H9 (cell line): ENCODE results near the gene TMTC1. TPM values are rescaled to one million over a fixed set of nuclear protein-coding genes. Genes with fewer than 3 reads are reported as not detected.

Experiments
- DNase-seq: peaks from one replicate; pipeline ENCODE4 v3.0.0-alpha.2; 2017
- H2AFZ ChIP-seq: one replicate; pipeline ENCODE4 v1.6.1; 2013; ENCODE audit warnings: mild to moderate bottlenecking, low read length, control low read depth, moderate library complexity
- H2AK5ac ChIP-seq: 2 replicates; pipeline ENCODE4 v1.6.1; 2013; ENCODE audit warnings: low read length, control low read depth, mixed read lengths; ENCODE audit not compliant: insufficient read length
- H2BK120ac ChIP-seq: one replicate; pipeline ENCODE4 v1.6.1; 2013; ENCODE audit warnings: low read depth, mild to moderate bottlenecking, low read length, control low read depth, inconsistent platforms; ENCODE audit not compliant: poor library complexity, severe bottlenecking
- H2BK12ac ChIP-seq: 2 replicates; pipeline ENCODE4 v1.6.1; 2013; ENCODE audit warnings: low read length, control low read depth, mixed read lengths, low read depth; ENCODE audit not compliant: insufficient read length
- H2BK15ac ChIP-seq: 2 replicates; pipeline ENCODE4 v1.6.1; 2013; ENCODE audit warnings: low read depth, low read length, control low read depth
- H2BK20ac ChIP-seq: one replicate; pipeline ENCODE4 v1.6.1; 2013; ENCODE audit warnings: low read depth, mild to moderate bottlenecking, low read length, control low read depth, inconsistent platforms; ENCODE audit not compliant: poor library complexity, severe bottlenecking
- H2BK5ac ChIP-seq: 2 replicates; pipeline ENCODE4 v1.6.1; 2013; ENCODE audit warnings: low read length, control low read depth, mixed read lengths; ENCODE audit not compliant: insufficient read length
- H3K14ac ChIP-seq: 2 replicates; pipeline ENCODE4 v1.6.1; 2013; ENCODE audit warnings: low read length, control low read depth; ENCODE audit not compliant: insufficient read depth
- H3K18ac ChIP-seq: 2 replicates; pipeline ENCODE4 v1.6.1; 2013; ENCODE audit warnings: low read depth, mild to moderate bottlenecking, mixed read lengths, low read length, control low read depth; ENCODE audit not compliant: insufficient read length
- H3K23ac ChIP-seq: 2 replicates; pipeline ENCODE4 v1.6.1; 2013; ENCODE audit warnings: low read length, control low read depth, mixed read lengths, low read depth; ENCODE audit not compliant: insufficient read length
- H3K23me2 ChIP-seq: 2 replicates; pipeline ENCODE4 v1.6.1; 2013; ENCODE audit warnings: low read depth, mild to moderate bottlenecking, mixed read lengths, low read length, control low read depth; ENCODE audit not compliant: insufficient read length, poor library complexity, severe bottlenecking
- H3K27ac ChIP-seq: 2 replicates; pipeline ENCODE4 v1.5.1; 2013; ENCODE audit warnings: low read length, control low read depth, mixed read lengths, low read depth; ENCODE audit not compliant: insufficient read length
- H3K27me3 ChIP-seq: 2 replicates; pipeline ENCODE4 v1.6.1; 2013; ENCODE audit warnings: low read length, control low read depth, inconsistent platforms; ENCODE audit not compliant: insufficient read depth
- H3K4ac ChIP-seq: 2 replicates; pipeline ENCODE4 v1.6.1; 2013; ENCODE audit warnings: low read depth, mild to moderate bottlenecking, control low read depth, inconsistent platforms, low read length, moderate library complexity
- H3K4me1 ChIP-seq: 2 replicates; pipeline ENCODE4 v1.6.1; 2013; ENCODE audit warnings: low read length, control low read depth, inconsistent platforms; ENCODE audit not compliant: insufficient read depth
- H3K4me2 ChIP-seq: 2 replicates; pipeline ENCODE4 v1.6.1; 2013; ENCODE audit warnings: low read length, control low read depth, mixed read lengths; ENCODE audit not compliant: insufficient read length, insufficient read depth
- H3K56ac ChIP-seq: 2 replicates; pipeline ENCODE4 v1.6.1; 2013; ENCODE audit warnings: low read depth, mild to moderate bottlenecking, mixed read lengths, low read length, control low read depth; ENCODE audit not compliant: insufficient read length
- H3K79me1 ChIP-seq: 2 replicates; pipeline ENCODE4 v1.6.1; 2013; ENCODE audit warnings: low read depth, mild to moderate bottlenecking, moderate library complexity, low read length, control low read depth, inconsistent platforms; ENCODE audit not compliant: insufficient read depth, poor library complexity, severe bottlenecking
- H3K79me2 ChIP-seq: 2 replicates; pipeline ENCODE4 v1.6.1; 2013; ENCODE audit warnings: low read length, control low read depth, inconsistent platforms; ENCODE audit not compliant: insufficient read depth
- H3K9ac ChIP-seq: 2 replicates; pipeline ENCODE4 v1.6.1; 2013; ENCODE audit warnings: low read length, control low read depth, mixed read lengths; ENCODE audit not compliant: insufficient read length; ENCODE audit errors: extremely low read depth
- H3K9me3 ChIP-seq: one replicate; pipeline ENCODE4 v1.6.1; 2013; ENCODE audit warnings: low read depth, low read length, inconsistent platforms; ENCODE audit not compliant: control insufficient read depth
- H3T11ph ChIP-seq: one replicate; pipeline ENCODE4 v1.6.1; 2013; ENCODE audit warnings: mild to moderate bottlenecking, low read length, control low read depth, inconsistent platforms
- H4K20me1 ChIP-seq: one replicate; pipeline ENCODE4 v1.6.1; 2013; ENCODE audit not compliant: control insufficient read depth, insufficient read length, insufficient read depth
- H4K5ac ChIP-seq: 2 replicates; pipeline ENCODE4 v1.6.1; 2013; ENCODE audit warnings: low read depth, mild to moderate bottlenecking, mixed read lengths, low read length, control low read depth; ENCODE audit not compliant: insufficient read length
- H4K8ac ChIP-seq: replicated peaks from 2 replicates; pipeline ENCODE4 v1.6.1; 2013; ENCODE audit warnings: low read length, control low read depth, mixed read lengths, low read depth; ENCODE audit not compliant: insufficient read length
- H4K91ac ChIP-seq: 2 replicates; pipeline ENCODE4 v1.6.1; 2013; ENCODE audit warnings: low read depth, mild to moderate bottlenecking, moderate library complexity, mixed read lengths, low read length, control low read depth; ENCODE audit not compliant: insufficient read length
- H3K27ac Mint-ChIP-seq, 3 experiments: 2 replicates in 2 of 3; 3 replicates in 1 of 3; pipeline ENCODE4 v1.8.0; 2020 to 2021; ENCODE audit warnings: mixed read lengths in 3 of 3, mild to moderate bottlenecking in 1 of 3, moderate library complexity in 1 of 3
- H3K27me3 Mint-ChIP-seq: 2 replicates; pipeline ENCODE4 v1.8.0; 2021; ENCODE audit warnings: low read depth, mild to moderate bottlenecking, moderate library complexity, mixed read lengths
- H3K36me3 Mint-ChIP-seq, 3 experiments: 2 replicates in 2 of 3; 3 replicates in 1 of 3; pipeline ENCODE4 v1.8.0; 2020 to 2021; ENCODE audit warnings: low read depth in 3 of 3, mixed read lengths in 3 of 3; ENCODE audit not compliant: insufficient read depth in 1 of 3
- H3K4me1 Mint-ChIP-seq, 2 experiments: 2 replicates each; pipeline ENCODE4 v1.8.0; 2020; ENCODE audit warnings: mixed read lengths in 2 of 2
- H3K4me3 Mint-ChIP-seq, 2 experiments: 2 replicates in 1 of 2; 3 replicates in 1 of 2; pipeline ENCODE4 v1.8.0; 2020 to 2021; ENCODE audit warnings: mild to moderate bottlenecking in 2 of 2, mixed read lengths in 2 of 2, moderate library complexity in 1 of 2
- H3K9me3 Mint-ChIP-seq, 2 experiments: 2 replicates in 1 of 2; 3 replicates in 1 of 2; pipeline ENCODE4 v1.8.0; 2020; ENCODE audit warnings: mild to moderate bottlenecking in 2 of 2, mixed read lengths in 2 of 2, moderate library complexity in 1 of 2
- CTCF ChIP-seq: fragments of 200-600 bp; sonication (generic); conservative IDR thresholded peaks from 3 replicates; pipeline ENCODE4 v1.8.0; 2021; ENCODE audit warnings: antibody characterized with exemption, mild to moderate bottlenecking
- WGBS: extraction: QIAGEN DNeasy Blood & Tissue Kit; methylation state at CpG from one replicate; pipeline ENCODE4 v1.1.7; 2013; ENCODE audit warnings: missing lambda C conversion rate, low lambda C conversion rate, mixed read lengths; ENCODE audit not compliant: insufficient read length; ENCODE audit errors: extremely low coverage; 5-methylcytosine and 5-hydroxymethylcytosine counted together
- total RNA-seq: library from RNA; stranded (reverse); gene quantifications from 2 replicates; pipeline ENCODE4 v1.2.1, GENCODE V29; 2021

Gene TMTC1
- total RNA-seq, 1 experiment from 2014 or later: 16.1 TPM

DNA sequence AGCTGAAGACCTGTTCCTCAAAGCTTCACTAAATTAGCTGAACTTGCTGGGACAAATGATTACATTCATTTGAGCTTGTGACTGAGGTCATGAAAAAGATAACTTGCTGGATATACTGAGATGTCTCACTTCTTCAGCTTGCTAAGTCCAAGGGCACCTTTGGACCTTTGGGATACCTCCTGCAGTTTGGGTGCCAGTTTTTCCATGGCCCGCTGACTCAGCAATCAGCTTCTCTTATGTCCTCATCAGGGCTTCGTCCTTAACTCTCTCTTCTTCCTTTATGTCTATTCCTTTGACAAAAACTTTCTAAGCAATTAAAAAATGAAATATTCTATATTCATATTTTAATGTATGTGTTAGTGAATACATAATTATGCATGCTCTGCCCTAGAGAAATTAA lies 331.9 kb downstream of the TMTC1 start:
- Histone ChIP-seq H3K27ac (no peak overlapping the region), H3K79me1 (no peaks in the 10 kb centered on the region), H3K56ac (no peak overlapping the region), H4K5ac (no peak overlapping the region), H3K9me3 (no peaks in the 10 kb centered on the region), H4K91ac (no peak overlapping the region), H3K4ac (no peak overlapping the region), H4K8ac (no peak overlapping the region), H4K20me1 (no peaks in the 10 kb centered on the region), H2BK12ac (no peak overlapping the region), H2BK15ac (no peak overlapping the region), H3T11ph (no peak overlapping the region), H3K23me2 (no peaks in the 10 kb centered on the region), H3K79me2 (no peaks in the 10 kb centered on the region), H3K4me2 (no peak overlapping the region), H2BK20ac (no peak overlapping the region), H2AFZ (no peak overlapping the region), H3K23ac (no peak overlapping the region), H3K9ac (no peak overlapping the region), H2BK5ac (no peak overlapping the region), H3K4me1 (no peaks in the 10 kb centered on the region), H2BK120ac (no peak overlapping the region), H3K14ac (no peak overlapping the region), H3K27me3 (no peaks in the 10 kb centered on the region), H2AK5ac (no peak overlapping the region), H3K18ac (no peak overlapping the region)
- Mint-ChIP-seq H3K27me3 (peaks cover 2% of the 10 kb centered on the region; the same call in 1 of the 2 replicates), H3K4me1 (no peaks in the 10 kb centered on the region), H3K9me3 (no peaks in the 10 kb centered on the region; a peak in 1 of 5 replicates), H3K4me3 (no peak overlapping the region), H3K27ac (no peak overlapping the region), H3K36me3 (no peaks in the 10 kb centered on the region)
- no CpG with 5 or more reads among the region's 2 CpGs for WGBS
- TF ChIP-seq CTCF: no peak
- DNase-seq: no peak
